A549 (cell line): ENCODE results near the gene SLC38A7.

Experiments
- CBX8 ChIP-seq: fragments of 200-600 bp; sonication (generic); IDR thresholded peaks from 2 replicates; pipeline ENCODE4 v1.6.1; 2016
- POLR2A ChIP-seq: IDR thresholded peaks from 2 replicates; pipeline ENCODE4 v1.6.1; 2012; ENCODE audit warnings: mild to moderate bottlenecking, low read length
- RAD21 ChIP-seq, 2 experiments: fragments of >200 bp in 1 of 2; sonication (Bioruptor Twin) in 1 of 2; formaldehyde crosslinking in 1 of 2; IDR thresholded peaks in 1 of 2; conservative IDR thresholded peaks in 1 of 2; 2 replicates in 1 of 2; 3 replicates in 1 of 2; pipeline ENCODE4 v1.6.1; 2012 to 2018; ENCODE audit warnings: inconsistent platforms in 1 of 2
- TF ChIP-seq, protein P1 (sequence below): IDR thresholded peaks from 2 replicates; pipeline ENCODE4 v1.6.1; 2012

DNA sequence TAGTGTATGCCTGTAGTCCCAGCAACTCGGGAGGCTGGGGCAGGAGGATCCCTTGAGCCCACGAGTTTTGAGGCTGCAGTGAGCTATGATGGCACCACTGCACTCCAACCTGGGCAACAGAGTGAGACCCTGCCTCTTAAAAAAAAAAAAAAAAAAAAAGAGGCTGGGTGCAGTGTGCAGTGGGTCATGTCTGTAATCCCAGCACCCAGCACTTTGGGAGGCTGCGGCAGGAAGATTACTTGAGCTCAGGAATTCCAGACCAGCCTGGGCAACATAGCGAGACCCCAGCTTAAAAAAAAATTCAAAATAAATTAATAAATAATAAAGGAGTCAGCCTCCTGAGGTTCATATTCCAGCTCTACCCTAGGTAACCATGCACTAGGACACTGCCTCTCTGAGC, 45.3 kb downstream of the SLC38A7 start:
- TF ChIP-seq CBX8 (no peak), RAD21 (conservative IDR thresholded peaks at IDR 0.05 in 1 of 2, IDR thresholded peaks at IDR 0.05 in 1 of 2) (no peak), POLR2A (no peak)
- TF ChIP-seq, protein P1, sequence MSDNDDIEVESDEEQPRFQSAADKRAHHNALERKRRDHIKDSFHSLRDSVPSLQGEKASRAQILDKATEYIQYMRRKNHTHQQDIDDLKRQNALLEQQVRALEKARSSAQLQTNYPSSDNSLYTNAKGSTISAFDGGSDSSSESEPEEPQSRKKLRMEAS, result no peak
